ENCODE measurements around the gene KRT84. TPM values are rescaled to one million over a fixed set of nuclear protein-coding genes. Genes with fewer than 3 reads are reported as not detected.

The KRT84 gene
- polyA plus RNA-seq, 1 donor = not detected

- no peak for DNase-seq (ENCODE audit: low read depth)
Measured at GRCh38 chr12:52362118-52362726, 23.2 kb downstream of the KRT84 start.

GRCh38 chr12:52361553-52361952, 23.9 kb downstream of the KRT84 start:
- DNase-seq (ENCODE audit: low read depth) = no peak

- no peak for DNase-seq (ENCODE audit: low read depth)
Measured at GRCh38 chr12:52360663-52361271, 24.7 kb downstream of the KRT84 start.

- no peak for DNase-seq (ENCODE audit: low read depth)
Measured at GRCh38 chr12:52360106-52360662, 25.3 kb downstream of the KRT84 start.

GRCh38 chr12:52359621-52360061, 25.8 kb downstream of the KRT84 start:
- DNase-seq (ENCODE audit: low read depth) = no peak

- no peak for DNase-seq (ENCODE audit: low read depth)
Measured at GRCh38 chr12:52358575-52359350, 26.7 kb downstream of the KRT84 start.

- DNase-seq (ENCODE audit: low read depth) = no peak
Measured at GRCh38 chr12:52356762-52357580, 28.5 kb downstream of the KRT84 start.

- DNase-seq (ENCODE audit: low read depth) = no peak
Measured at GRCh38 chr12:52356031-52356761, 29.3 kb downstream of the KRT84 start.

GRCh38 chr12:52355176-52355575, 30.3 kb downstream of the KRT84 start:
- no peak for DNase-seq (ENCODE audit: low read depth)

- no peak for DNase-seq (ENCODE audit: low read depth)
Measured at GRCh38 chr12:52354200-52354599, 31.3 kb downstream of the KRT84 start.

- DNase-seq (ENCODE audit: low read depth) = no peak
Measured at GRCh38 chr12:52353766-52354165, 31.7 kb downstream of the KRT84 start.

- no peak for DNase-seq (ENCODE audit: low read depth)
Measured at GRCh38 chr12:52352951-52353350, 32.5 kb downstream of the KRT84 start.

GRCh38 chr12:52351196-52352059, 34.0 kb downstream of the KRT84 start:
- no peak for DNase-seq (ENCODE audit: low read depth)

GRCh38 chr12:52350786-52351185, 34.7 kb downstream of the KRT84 start:
- DNase-seq (ENCODE audit: low read depth) = no peak

GRCh38 chr12:52350021-52350620, 35.3 kb downstream of the KRT84 start:
- no peak for DNase-seq (ENCODE audit: low read depth)

- no peak for DNase-seq (ENCODE audit: low read depth)
Measured at GRCh38 chr12:52349196-52349595, 36.3 kb downstream of the KRT84 start.

GRCh38 chr12:52347551-52348510, 37.6 kb downstream of the KRT84 start:
- DNase-seq (ENCODE audit: low read depth) = no peak

GRCh38 chr12:52347016-52347415, 38.4 kb downstream of the KRT84 start:
- no peak for DNase-seq (ENCODE audit: low read depth)
